OCI-M2 (cell line): ENCODE data around the gene NELFA.
A peak's percentile ranks its signal among the peaks of the same experiment; 100 is the strongest.

Source experiments
- DNase-seq: peaks from one replicate; lab custom pipeline; 2025; ENCODE audit not compliant: unreplicated experiment; lab: John Stamatoyannopoulos, UW

NELFA gene

GRCh38 chr4:2008921-2009650 lies at the start of gene NELFA:
Gene NELFA (minus strand): TSS chr4:2008974. CDS start chr4:2008959, 15 bp downstream.
- peak; percentile 50 for DNase-seq

GRCh38 chr4:2057382-2058065 lies 48.8 kb upstream of the NELFA start:
- DNase-seq, result no peak

GRCh38 chr4:2054217-2054616 lies 45.4 kb upstream of the NELFA start:
- DNase-seq, result no peak

GRCh38 chr4:2051086-2051485 lies 42.3 kb upstream of the NELFA start:
- no peak for DNase-seq

GRCh38 chr4:2049811-2050210 lies 41.0 kb upstream of the NELFA start:
- no peak for DNase-seq

- DNase-seq, result no peak
These were observed 40.6 kb upstream of the NELFA start for GRCh38 chr4:2049381-2049780.

GRCh38 chr4:2048831-2049230 lies 40.1 kb upstream of the NELFA start:
- no peak for DNase-seq

GRCh38 chr4:2047781-2048581 lies 39.2 kb upstream of the NELFA start:
- DNase-seq, result no peak

- no peak for DNase-seq
These were observed 38.4 kb upstream of the NELFA start for GRCh38 chr4:2047031-2047660.

- DNase-seq, result no peak
These were observed 37.5 kb upstream of the NELFA start for GRCh38 chr4:2046031-2046961.

- DNase-seq, result no peak
These were observed 36.8 kb upstream of the NELFA start for GRCh38 chr4:2045518-2045951.

GRCh38 chr4:2044542-2045517 lies 36.1 kb upstream of the NELFA start:
- DNase-seq, result no peak

GRCh38 chr4:2044119-2044485 lies 35.3 kb upstream of the NELFA start:
- no peak for DNase-seq

- DNase-seq, result no peak
These were observed 34.8 kb upstream of the NELFA start for GRCh38 chr4:2043396-2044118.

GRCh38 chr4:2042947-2043395 lies 34.2 kb upstream of the NELFA start:
- no peak for DNase-seq

GRCh38 chr4:2042204-2042946 lies 33.6 kb upstream of the NELFA start:
- DNase-seq, result no peak

GRCh38 chr4:2041239-2042130 lies 32.7 kb upstream of the NELFA start:
- peak; percentile 2 for DNase-seq
